GM21367 (cell line): ENCODE results near the gene VSIG10.
"Not testable (repeated sequence)": the region's sequence is repeated elsewhere in the genome, so short reads cannot be mapped to it uniquely, and the experiment has no call there.

Experiments used
- ATAC-seq: cut with Tn5 transposase; IDR thresholded peaks from one replicate; pipeline ENCODE4 v1.9.1; 2021; ENCODE audit not compliant: unreplicated experiment

Gene VSIG10

GRCh38 chr12:118107694-118108093 is 3.9 kb upstream of the VSIG10 start:
- no peak for ATAC-seq

GRCh38 chr12:118107011-118107410 is 3.2 kb upstream of the VSIG10 start:
- ATAC-seq: no peak

- no peak for ATAC-seq
These were observed 610 bp downstream of the VSIG10 start for GRCh38 chr12:118103201-118103600.

- no peak for ATAC-seq
These were observed 1.2 kb downstream of the VSIG10 start for GRCh38 chr12:118102609-118103008.

GRCh38 chr12:118102070-118102469 is 1.7 kb downstream of the VSIG10 start:
- no peak for ATAC-seq

GRCh38 chr12:118101051-118101450 is 2.8 kb downstream of the VSIG10 start:
- no peak for ATAC-seq

GRCh38 chr12:118098911-118099671 is 4.7 kb downstream of the VSIG10 start:
- no peak for ATAC-seq

GRCh38 chr12:118098401-118098800 is 5.4 kb downstream of the VSIG10 start:
- no peak for ATAC-seq

- ATAC-seq: no peak
These were observed 9.8 kb downstream of the VSIG10 start for GRCh38 chr12:118094039-118094438.

- ATAC-seq: no peak
These were observed 14.0 kb downstream of the VSIG10 start for GRCh38 chr12:118089782-118090181.

GRCh38 chr12:118082161-118082560 is 21.6 kb downstream of the VSIG10 start:
- no peak for ATAC-seq

GRCh38 chr12:118081521-118081920 is 22.3 kb downstream of the VSIG10 start:
- not testable (repeated sequence) for ATAC-seq

- no peak for ATAC-seq
These were observed 30.0 kb downstream of the VSIG10 start for GRCh38 chr12:118073768-118074167.

- ATAC-seq: no peak
These were observed 33.2 kb downstream of the VSIG10 start for GRCh38 chr12:118070650-118071049.

GRCh38 chr12:118068445-118068844 is 35.4 kb downstream of the VSIG10 start:
- no peak for ATAC-seq

GRCh38 chr12:118065380-118065779 is 38.4 kb downstream of the VSIG10 start:
- ATAC-seq: no peak

GRCh38 chr12:118064608-118065007 is 39.2 kb downstream of the VSIG10 start:
- no peak for ATAC-seq

GRCh38 chr12:118063576-118064391 is 40.0 kb downstream of the VSIG10 start:
- no peak for ATAC-seq

- no peak for ATAC-seq
These were observed 41.7 kb downstream of the VSIG10 start for GRCh38 chr12:118061873-118062843.

- peak; percentile 30 for ATAC-seq
These were observed 42.6 kb downstream of the VSIG10 start, which contains the start of gene WSB2 for GRCh38 chr12:118061011-118061872. TSS of gene WSB2 (minus strand) at chr12:118061179. CDS start at chr12:118061048, 131 bp downstream.
